H1 (cell line): ENCODE results near the gene SLC4A7. TPM values are rescaled to one million over a fixed set of nuclear protein-coding genes. Genes with fewer than 3 reads are reported as not detected.

Source experiments
- CTCF ChIA-PET: fragments of 300-600 bp; sonication (Branson Sonifier 250); formaldehyde crosslinking; loops from one replicate; lab custom pipeline; 2021; ENCODE audit not compliant: partially characterized antibody; lab: Charles Lee
- POLR2A ChIA-PET: fragments of 300-600 bp; sonication (Branson Sonifier 250); formaldehyde crosslinking; loops from one replicate; lab custom pipeline; 2021; ENCODE audit warnings: inconsistent platforms; ENCODE audit not compliant: partially characterized antibody; lab: Charles Lee
- DNase-seq, 2 experiments: peaks; one replicate each; pipeline versions ENCODE4 v3.0.0 to v3.0.0-alpha.2; 2010 to 2022; ENCODE audit warnings: low spot score in 2 of 2, low read depth in 1 of 2, mixed read lengths in 1 of 2
- FAIRE-seq: peaks from 2 replicates; lab custom pipeline; 2011; peaks lifted over from hg19 to GRCh38; lab: Jason Lieb, UNC
- H2AFZ ChIP-seq: 2 replicates; pipeline ENCODE4 v1.8.1; 2012; ENCODE audit warnings: low read length, inconsistent platforms
- H2AK5ac ChIP-seq: 2 replicates; pipeline ENCODE4 v1.6.1; 2013; ENCODE audit warnings: low read depth, low read length
- H2BK120ac ChIP-seq: replicated peaks from 2 replicates; pipeline ENCODE3; 2013; ENCODE audit warnings: low read depth, low read length, inconsistent platforms
- H2BK12ac ChIP-seq: 2 replicates; pipeline ENCODE4 v1.6.1; 2013; ENCODE audit warnings: low read depth, low read length
- H2BK15ac ChIP-seq: 2 replicates; pipeline ENCODE4 v1.6.1; 2013; ENCODE audit warnings: low read length
- H2BK20ac ChIP-seq: 2 replicates; pipeline ENCODE4 v1.6.1; 2013; ENCODE audit warnings: low read length
- H2BK5ac ChIP-seq: 2 replicates; pipeline ENCODE4 v1.6.1; 2013; ENCODE audit warnings: low read depth, low read length
- H3K14ac ChIP-seq: 2 replicates; pipeline ENCODE4 v1.6.1; 2013; ENCODE audit warnings: inconsistent platforms; ENCODE audit not compliant: insufficient read length
- H3K18ac ChIP-seq: 2 replicates; pipeline ENCODE4 v1.6.1; 2013; ENCODE audit warnings: low read length; ENCODE audit errors: extremely low read depth
- H3K23ac ChIP-seq: 2 replicates; pipeline ENCODE4 v1.6.1; 2013; ENCODE audit warnings: inconsistent platforms; ENCODE audit not compliant: insufficient read length
- H3K23me2 ChIP-seq: 2 replicates; pipeline ENCODE4 v1.6.1; 2013; ENCODE audit warnings: low read depth, low read length
- H3K27ac ChIP-seq: 2 replicates; pipeline ENCODE4 v1.6.1; 2011; ENCODE audit warnings: low read depth, low read length, inconsistent platforms
- H3K27me3 ChIP-seq, 4 experiments: replicated peaks in 1 of 4; 1 replicate in 1 of 4; 2 replicates in 3 of 4; pipeline versions ENCODE4 v1.6.1 to v1.8.1; 2011 to 2013; ENCODE audit warnings: low read length in 3 of 4, mild to moderate bottlenecking in 3 of 4, inconsistent platforms in 2 of 4, mixed read lengths in 2 of 4, moderate library complexity in 1 of 4; ENCODE audit not compliant: control insufficient read depth in 3 of 4, insufficient read depth in 3 of 4; ENCODE audit errors: extremely low read depth in 1 of 4
- H3K36me3 ChIP-seq, 4 experiments: 2 replicates each; pipeline versions ENCODE4 v1.6.1 to v1.8.1; 2011 to 2013; ENCODE audit warnings: mild to moderate bottlenecking in 4 of 4, low read length in 3 of 4, moderate library complexity in 2 of 4, control low read depth in 1 of 4, inconsistent platforms in 1 of 4; ENCODE audit not compliant: insufficient read depth in 4 of 4, control insufficient read depth in 2 of 4
- H3K4ac ChIP-seq: replicated peaks from 2 replicates; pipeline ENCODE3; 2013; ENCODE audit warnings: low read length, low read depth, mixed read lengths, inconsistent platforms; ENCODE audit not compliant: insufficient read length
- H3K4me1 ChIP-seq, 4 experiments: replicated peaks in 1 of 4; 1 replicate in 1 of 4; 2 replicates in 3 of 4; pipeline versions ENCODE4 v1.6.1 to v1.8.1; 2011 to 2013; ENCODE audit warnings: low read length in 3 of 4, inconsistent platforms in 2 of 4, mixed read lengths in 1 of 4; ENCODE audit not compliant: insufficient read depth in 4 of 4, control insufficient read depth in 3 of 4
- H3K4me2 ChIP-seq, 2 experiments: 2 replicates each; pipeline versions ENCODE4 v1.6.1 to v1.8.1; 2011 to 2013; ENCODE audit warnings: low read depth in 2 of 2, low read length in 2 of 2, control low read depth in 1 of 2, inconsistent platforms in 1 of 2, mild to moderate bottlenecking in 1 of 2; ENCODE audit not compliant: insufficient read depth in 1 of 2
- H3K4me3 ChIP-seq, 4 experiments: fragments of 200-600, 300-600 bp in 1 of 4; sonication (generic), shearing (Covaris generic), sonication (Bioruptor Twin) in 1 of 4; 2 replicates each; pipeline versions ENCODE4 v1.5.1 to v1.8.1; 2011 to 2016; ENCODE audit warnings: low read length in 4 of 4, low read depth in 3 of 4, control low read depth in 2 of 4, inconsistent platforms in 2 of 4, mild to moderate bottlenecking in 2 of 4, mixed read lengths in 1 of 4, moderate library complexity in 1 of 4; ENCODE audit not compliant: insufficient read depth in 2 of 4; ENCODE audit errors: extremely low read depth in 1 of 4
- H3K56ac ChIP-seq: replicated peaks from 2 replicates; pipeline ENCODE3; 2013; ENCODE audit warnings: low read depth, mild to moderate bottlenecking, mixed read lengths, low read length, inconsistent platforms; ENCODE audit not compliant: insufficient read length
- H3K79me1 ChIP-seq: 2 replicates; pipeline ENCODE4 v1.6.1; 2013; ENCODE audit warnings: low read depth, low read length, control low read depth
- H3K79me2 ChIP-seq, 2 experiments: 2 replicates each; pipeline versions ENCODE4 v1.6.1 to v1.8.1; 2012 to 2013; ENCODE audit warnings: low read length in 2 of 2, mild to moderate bottlenecking in 2 of 2, inconsistent platforms in 1 of 2; ENCODE audit not compliant: insufficient read depth in 2 of 2, control insufficient read depth in 1 of 2
- H3K9ac ChIP-seq, 4 experiments: replicated peaks in 1 of 4; 1 replicate in 1 of 4; 2 replicates in 3 of 4; pipeline versions ENCODE4 v1.6.1 to v1.8.1; 2011 to 2013; ENCODE audit warnings: low read depth in 3 of 4, low read length in 3 of 4, control low read depth in 2 of 4, mild to moderate bottlenecking in 2 of 4, moderate library complexity in 2 of 4, inconsistent platforms in 1 of 4; ENCODE audit errors: extremely low read depth in 1 of 4
- H3K9me3 ChIP-seq, 2 experiments: 2 replicates each; pipeline versions ENCODE4 v1.6.1 to v1.8.1; 2012 to 2013; ENCODE audit warnings: mild to moderate bottlenecking in 2 of 2, moderate library complexity in 2 of 2, control low read depth in 1 of 2, inconsistent platforms in 1 of 2, low read depth in 1 of 2, low read length in 1 of 2, mixed read lengths in 1 of 2; ENCODE audit not compliant: insufficient read depth in 2 of 2
- H4K20me1 ChIP-seq, 2 experiments: replicated peaks in 1 of 2; 2 replicates each; pipeline versions ENCODE3 to v1.8.1; 2011 to 2013; ENCODE audit warnings: inconsistent platforms in 2 of 2, low read length in 2 of 2, mild to moderate bottlenecking in 1 of 2; ENCODE audit not compliant: insufficient read depth in 2 of 2, control insufficient read depth in 1 of 2
- H4K5ac ChIP-seq: 2 replicates; pipeline ENCODE4 v1.6.1; 2013; ENCODE audit warnings: low read length, low read depth, mixed read lengths, inconsistent platforms; ENCODE audit not compliant: insufficient read length
- H4K8ac ChIP-seq: 2 replicates; pipeline ENCODE4 v1.8.0; 2013; ENCODE audit warnings: mild to moderate bottlenecking, moderate library complexity, low read length, inconsistent platforms; ENCODE audit not compliant: insufficient read depth; ENCODE audit errors: extremely low read depth
- H4K91ac ChIP-seq: replicated peaks from 2 replicates; pipeline ENCODE3; 2013; ENCODE audit warnings: low read length, mixed read lengths, inconsistent platforms; ENCODE audit not compliant: insufficient read length
- BCL11A ChIP-seq, 2 experiments: IDR thresholded peaks; one replicate each; pipeline ENCODE4 v1.6.1; 2011; ENCODE audit warnings: low read depth in 2 of 2, low read length in 2 of 2, mild to moderate bottlenecking in 2 of 2
- PHF8 ChIP-seq: fragments of 200-600 bp; sonication (generic); conservative IDR thresholded peaks from 2 replicates; pipeline ENCODE4 v1.7.1; 2012; ENCODE audit warnings: low read depth, mild to moderate bottlenecking, inconsistent platforms, low read length, moderate library complexity
- SRF ChIP-seq: IDR thresholded peaks from 2 replicates; pipeline ENCODE4 v1.6.1; 2011; ENCODE audit warnings: mild to moderate bottlenecking, low read depth, low read length, moderate library complexity
- WGBS, 2 experiments: shearing (Covaris generic) in 1 of 2; methylation state at CpG; one replicate each; pipeline versions ENCODE4 v1.1.6 to v1.1.7; 2013 to 2015; ENCODE audit warnings: low lambda C conversion rate in 2 of 2, mixed read lengths in 2 of 2, inconsistent platforms in 1 of 2, low coverage in 1 of 2, missing lambda C conversion rate in 1 of 2; ENCODE audit not compliant: insufficient replicate concordance in 2 of 2, insufficient coverage in 1 of 2, insufficient read length in 1 of 2; ENCODE audit errors: extremely low coverage in 1 of 2, missing lambda C conversion rate in 1 of 2; 5-methylcytosine and 5-hydroxymethylcytosine counted together
- polyA plus RNA-seq, 7 experiments: library from polyadenylated mRNA; depleted of rRNA in 3 of 7; stranded (reverse) in 5 of 7; unstranded in 2 of 7; fragments of >200 nt in 5 of 7; fragments of 200-250 nt in 2 of 7; gene quantifications; 1 replicate in 5 of 7; 2 replicates in 1 of 7; 4 replicates in 1 of 7; pipeline versions ENCODE4 v1.2.1 to v1.2.3, GENCODE V29; 2011 to 2013; ENCODE audit warnings: missing spikeins in 2 of 7, mixed read lengths in 2 of 7
- total RNA-seq: library from RNA; stranded (reverse); fragmentation: NEBNext Ultra II Directional; extraction: Animal tissue kit (Norgen Biotek cat#: 25700); gene quantifications from 2 replicates; pipeline ENCODE4 v1.2.1, GENCODE V29; 2021
- TF ChIP-seq, protein P1 (sequence below): IDR thresholded peaks from 2 replicates; pipeline ENCODE4 v1.6.1; 2012; ENCODE audit warnings: inconsistent platforms

Gene SLC4A7
- total and polyA plus RNA-seq, 2 of the 8 experiments (the other 6 are each of a cell fraction or from before 2014, with no cell fraction given), result 14.9 to 70.5 TPM

DNA sequence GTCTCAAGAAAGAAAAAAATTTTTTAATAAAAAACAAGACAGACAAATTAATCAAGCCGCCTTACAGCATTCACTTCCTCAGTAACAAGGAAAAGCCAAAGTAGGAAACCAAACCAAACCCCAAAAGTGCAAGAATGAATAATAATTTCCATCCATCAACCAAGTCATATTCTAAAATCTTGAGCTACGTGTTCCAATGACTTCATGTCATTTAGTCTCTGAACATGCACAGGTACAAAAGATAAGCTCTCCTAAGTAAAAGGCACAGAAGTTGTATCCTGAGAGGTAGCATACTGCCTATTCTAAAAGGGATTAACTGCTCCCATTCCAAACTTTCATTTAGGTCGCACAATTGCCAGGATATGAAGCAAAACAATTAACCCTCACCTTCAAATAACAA lies 29.7 kb downstream of the SLC4A7 start:
- Histone ChIP-seq H3K27me3 (no peaks in the 10 kb centered on the region), H3K4me3 (no peak overlapping the region), H2BK15ac (no peak overlapping the region), H3K79me1 (no peaks in the 10 kb centered on the region), H3K36me3 (no peaks in the 10 kb centered on the region; a peak in 2 of 8 replicates), H3K27ac (no peak overlapping the region), H3K56ac (no peak overlapping the region), H2BK12ac (no peak overlapping the region), H3K79me2 (peaks cover 0 to 92% of the 10 kb centered on the region in 2 experiments; a peak in 2 of 4 replicates), H3K4ac (no peak overlapping the region), H3K23ac (no peak overlapping the region), H2BK20ac (no peak overlapping the region), H4K5ac (no peak overlapping the region), H3K4me2 (no peak overlapping the region), H4K91ac (no peak overlapping the region), H3K18ac (no peak overlapping the region), H4K20me1 (peaks cover 2 to 5% of the 10 kb centered on the region in 2 experiments), H2AFZ (no peak overlapping the region), H2BK5ac (no peak overlapping the region), H3K9ac (no peak overlapping the region), H3K4me1 (peaks cover 0 to 9% (median 0%) of the 10 kb centered on the region in 4 experiments; a peak in 2 of 7 replicates), H3K14ac (no peak overlapping the region), H3K9me3 (no peaks in the 10 kb centered on the region), H2AK5ac (no peak overlapping the region), H3K23me2 (no peaks in the 10 kb centered on the region), H2BK120ac (no peak overlapping the region), H4K8ac (no peak overlapping the region)
- WGBS, 2 experiments, result 86% methylated on average over 3 of the region's 3 CpGs; no CpG with 5 or more reads in 1 of the 2 experiments
- FAIRE-seq (no peak), DNase-seq (no peak)
- POLR2A ChIA-PET, result interaction anchor here (1.0 kb wide), 1 partner anchor 109 kb away, joined by 3 read pairs; no protein-coding TSS in a partner anchor
- CTCF ChIA-PET, result interaction anchor here (0.7 to 2.5 kb wide), 5 partner anchors 13 to 1618 kb away, joined by 3 to 6 read pairs (median 3); no protein-coding TSS in a partner anchor
- TF ChIP-seq PHF8 (no peak), BCL11A (IDR thresholded peaks at IDR 0.05; ENCODE audit: low read depth in 2 of 2, low read length in 2 of 2) (no peak), SRF (no peak)
- TF ChIP-seq, protein P1, sequence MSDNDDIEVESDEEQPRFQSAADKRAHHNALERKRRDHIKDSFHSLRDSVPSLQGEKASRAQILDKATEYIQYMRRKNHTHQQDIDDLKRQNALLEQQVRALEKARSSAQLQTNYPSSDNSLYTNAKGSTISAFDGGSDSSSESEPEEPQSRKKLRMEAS, result no peak
